Measurements from ENCODE around the gene PRR22. TPM values are rescaled to one million over a fixed set of nuclear protein-coding genes. Genes with fewer than 3 reads are reported as not detected.

Gene PRR22
- total RNA-seq, 2 experiments from 2014 or later: 6.1 to 10.5 TPM

DNA sequence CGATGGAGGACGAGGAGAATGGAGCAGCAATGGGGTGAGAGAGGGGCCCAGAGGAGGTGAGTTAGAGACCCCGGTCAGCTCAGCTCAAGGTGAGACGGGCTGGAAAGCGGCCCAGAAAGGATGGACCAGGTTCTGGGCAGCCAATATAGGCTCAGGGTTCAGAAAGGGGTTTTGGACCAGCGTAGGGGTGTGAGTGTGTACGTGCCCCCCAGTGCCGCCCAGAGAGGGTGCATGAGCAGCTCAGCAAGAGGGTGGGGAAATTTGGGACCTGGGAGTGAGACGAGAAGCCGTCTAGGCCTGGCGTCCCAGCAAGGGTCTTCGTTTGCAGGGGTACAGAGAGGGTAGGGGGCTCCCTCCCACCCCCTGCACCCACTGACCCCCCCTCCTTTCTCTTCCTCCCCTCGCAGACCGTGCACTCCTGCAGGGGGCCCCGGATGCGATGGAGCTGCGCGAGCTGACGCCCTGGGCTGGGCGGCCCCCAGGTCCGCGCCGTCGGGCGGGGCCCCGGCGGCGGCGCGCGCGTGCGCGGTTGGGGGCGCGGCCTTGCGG is 42.9 kb upstream of the PRR22 start:
- H3K9me3 ChIP-seq (ENCODE audit: low read length): no peaks in the 10 kb centered on the region
- ChIA-PET POLR2A (interaction anchor here (0.8 to 2.3 kb wide), 4 partner anchors 19 to 151 kb away, joined by 3 to 11 read pairs (median 3); partner anchors contain the start of gene RANBP3), CTCF (ENCODE audit: unreplicated experiment) (interaction anchor here (1.0 kb wide), 1 partner anchor 23 kb away, joined by 4 read pairs; no protein-coding TSS in a partner anchor)
- no peaks in the 10 kb centered on the region for H3K9me2 ChIP-seq (ENCODE audit: insufficient read depth, low read length)
- peak overlapping the region; percentile 95 for H3K4me2 ChIP-seq (ENCODE audit: low read length)
- DNase-seq (ENCODE audit: low spot score): no peak
- H4K20me1 ChIP-seq (ENCODE audit: insufficient read depth, low read length): no peaks in the 10 kb centered on the region
- H2AFZ ChIP-seq (ENCODE audit: low read length): peak overlapping the region; percentile 1; the same call in 1 of the 2 replicates
- peaks cover 37% of the 10 kb centered on the region for H3K4me1 ChIP-seq (ENCODE audit: insufficient read depth, low read length, poor library complexity, severe bottlenecking)
- H3K4me3 ChIP-seq (ENCODE audit: low read depth, low read length, poor library complexity, severe bottlenecking): peak overlapping the region; percentile 72
- BruUV-seq (replicated peaks): no TSS peak
- no peaks in the 10 kb centered on the region for H3K79me2 ChIP-seq (ENCODE audit: insufficient read depth, low read depth, low read length)
- intact Hi-C loops (cut with micrococcal nuclease; ENCODE audit: unreplicated experiment): no loop called here
- no peaks in the 10 kb centered on the region for H3K36me3 ChIP-seq (ENCODE audit: insufficient read depth, low read length)
- TF ChIP-seq, protein P1, sequence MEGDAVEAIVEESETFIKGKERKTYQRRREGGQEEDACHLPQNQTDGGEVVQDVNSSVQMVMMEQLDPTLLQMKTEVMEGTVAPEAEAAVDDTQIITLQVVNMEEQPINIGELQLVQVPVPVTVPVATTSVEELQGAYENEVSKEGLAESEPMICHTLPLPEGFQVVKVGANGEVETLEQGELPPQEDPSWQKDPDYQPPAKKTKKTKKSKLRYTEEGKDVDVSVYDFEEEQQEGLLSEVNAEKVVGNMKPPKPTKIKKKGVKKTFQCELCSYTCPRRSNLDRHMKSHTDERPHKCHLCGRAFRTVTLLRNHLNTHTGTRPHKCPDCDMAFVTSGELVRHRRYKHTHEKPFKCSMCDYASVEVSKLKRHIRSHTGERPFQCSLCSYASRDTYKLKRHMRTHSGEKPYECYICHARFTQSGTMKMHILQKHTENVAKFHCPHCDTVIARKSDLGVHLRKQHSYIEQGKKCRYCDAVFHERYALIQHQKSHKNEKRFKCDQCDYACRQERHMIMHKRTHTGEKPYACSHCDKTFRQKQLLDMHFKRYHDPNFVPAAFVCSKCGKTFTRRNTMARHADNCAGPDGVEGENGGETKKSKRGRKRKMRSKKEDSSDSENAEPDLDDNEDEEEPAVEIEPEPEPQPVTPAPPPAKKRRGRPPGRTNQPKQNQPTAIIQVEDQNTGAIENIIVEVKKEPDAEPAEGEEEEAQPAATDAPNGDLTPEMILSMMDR (conservative IDR thresholded peaks at IDR 0.05; ENCODE audit: low read length): no peak
- no peak for TF ChIP-seq EZH2phosphoT487 (IDR thresholded peaks at IDR 0.05; ENCODE audit: borderline replicate concordance, low read depth, low read length)
- peak overlapping the region; percentile 91 for H3K27ac ChIP-seq (ENCODE audit: low read depth, low read length, poor library complexity, severe bottlenecking)

DNA sequence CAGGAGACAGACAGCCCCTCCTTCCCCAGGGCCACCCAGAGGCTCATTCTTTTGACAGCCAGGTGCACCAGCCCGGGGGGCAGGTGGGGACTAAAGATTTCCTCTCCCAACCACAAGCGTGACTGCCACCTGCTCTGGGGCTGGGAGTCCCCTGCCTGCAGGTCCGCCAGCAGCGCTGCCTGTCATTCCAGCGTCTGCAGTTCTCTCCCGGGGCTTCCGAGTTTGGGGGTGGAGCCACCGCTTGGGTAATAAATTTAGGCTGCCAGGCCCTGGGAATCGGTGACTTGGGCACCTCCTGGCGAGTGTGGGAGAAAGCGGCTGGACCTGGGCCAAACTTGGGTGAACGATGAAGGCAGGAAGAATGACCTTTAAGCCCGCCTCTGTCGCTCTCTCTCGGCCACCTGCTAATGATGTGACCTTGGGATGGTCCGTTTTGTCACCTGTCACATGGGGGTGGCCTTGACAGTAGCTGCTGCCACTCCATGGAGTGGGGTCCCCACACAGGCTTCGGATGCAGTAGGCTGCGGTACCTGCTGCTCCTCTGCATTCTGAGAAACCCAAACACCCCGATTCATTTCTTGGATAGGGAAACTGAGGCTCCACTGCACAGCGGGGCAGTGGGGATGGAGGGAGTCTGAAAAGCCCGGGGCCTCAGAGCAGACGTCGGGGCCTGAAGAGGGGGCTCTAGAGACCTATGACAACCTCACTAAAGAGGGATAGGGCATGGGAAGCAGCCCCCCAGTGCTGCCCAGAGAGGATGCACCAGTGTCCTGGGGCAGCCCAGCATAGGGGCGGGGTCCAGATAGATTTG is 42.2 kb upstream of the PRR22 start:
- Histone ChIP-seq H2AFZ (ENCODE audit: low read length) (peak overlapping the region; percentile 1; the same call in 1 of the 2 replicates), H3K4me3 (ENCODE audit: low read depth, low read length, poor library complexity, severe bottlenecking) (peak overlapping the region; percentile 72), H3K79me2 (ENCODE audit: insufficient read depth, low read depth, low read length) (no peaks in the 10 kb centered on the region), H3K27ac (ENCODE audit: low read depth, low read length, poor library complexity, severe bottlenecking) (peak overlapping the region; percentile 91), H3K9me2 (ENCODE audit: insufficient read depth, low read length) (no peaks in the 10 kb centered on the region), H4K20me1 (ENCODE audit: insufficient read depth, low read length) (no peaks in the 10 kb centered on the region), H3K4me2 (ENCODE audit: low read length) (peak overlapping the region; percentile 95), H3K4me1 (ENCODE audit: insufficient read depth, low read length, poor library complexity, severe bottlenecking) (peaks cover 44% of the 10 kb centered on the region), H3K9me3 (ENCODE audit: low read length) (no peaks in the 10 kb centered on the region), H3K36me3 (ENCODE audit: insufficient read depth, low read length) (no peaks in the 10 kb centered on the region)
- ChIA-PET POLR2A (interaction anchor here (0.6 to 1.2 kb wide), 2 partner anchors 126 to 321 kb away, joined by 3 read pairs; no protein-coding TSS in a partner anchor), CTCF (ENCODE audit: unreplicated experiment) (no interaction called here)
- intact Hi-C loops (cut with micrococcal nuclease; ENCODE audit: unreplicated experiment): loop anchor here (1.0 kb wide), 3 partner anchors 22 to 123 kb away; partner anchors contain the start of gene VMAC
- DNase-seq (ENCODE audit: low spot score): peak; percentile 94
- no peak for TF ChIP-seq EZH2phosphoT487 (IDR thresholded peaks at IDR 0.05; ENCODE audit: borderline replicate concordance, low read depth, low read length)
- TF ChIP-seq, protein P1 (conservative IDR thresholded peaks at IDR 0.05; ENCODE audit: low read length): peak; percentile 36; the same call in 1 of the 2 replicates
- BruUV-seq (replicated peaks): no TSS peak
